IMR-90 (cell line): Measurements from ENCODE around the gene SLC15A2. TPM values are rescaled to one million over a fixed set of nuclear protein-coding genes. Genes with fewer than 3 reads are reported as not detected.
"Not testable (repeated sequence)": the region's sequence is repeated elsewhere in the genome, so short reads cannot be mapped to it uniquely, and the experiment has no call there.

Source experiments
- ATAC-seq: fragments of 200-7000 bp; cut with Tn5 transposase; 2 replicates; pipeline ENCODE4 v1.9.1; 2020; ENCODE audit warnings: low read depth, mild to moderate bottlenecking, moderate library complexity
- BruUV-seq: library from RNA; stranded (reverse); fragments of 400-500 nt; replicated peaks from 2 replicates; lab custom pipeline; 2021; lab: Mats Ljungman, UMichigan
- CTCF ChIA-PET: fragments of 300-600 bp; formaldehyde crosslinking; extraction: SDS; loops from one replicate; lab custom pipeline; 2021; ENCODE audit warnings: antibody characterized with exemption; lab: Yijun Ruan, JAX
- POLR2A ChIA-PET: fragments of 300-600 bp; sonication (Branson Sonifier 250); formaldehyde crosslinking; loops from one replicate; lab custom pipeline; 2022; ENCODE audit warnings: antibody characterized with exemption; ENCODE audit not compliant: unreplicated experiment; lab: Charles Lee
- DNase-seq: peaks from one replicate; pipeline ENCODE4 v3.0.0; 2013
- H2AFZ ChIP-seq: replicated peaks from 2 replicates; pipeline ENCODE3; 2013; ENCODE audit warnings: low read length, mild to moderate bottlenecking; ENCODE audit not compliant: poor library complexity
- H2AK5ac ChIP-seq: 2 replicates; pipeline ENCODE4 v1.6.1; 2013; ENCODE audit warnings: low read depth, low read length, inconsistent platforms
- H2AK9ac ChIP-seq: replicated peaks from 2 replicates; pipeline ENCODE3; 2013; ENCODE audit warnings: mild to moderate bottlenecking, low read depth, low read length, moderate library complexity; ENCODE audit not compliant: poor library complexity
- H2BK120ac ChIP-seq: 2 replicates; pipeline ENCODE4 v1.6.1; 2013; ENCODE audit warnings: low read depth, low read length, inconsistent platforms
- H2BK15ac ChIP-seq: 3 replicates; pipeline ENCODE4 v1.6.1; 2013; ENCODE audit warnings: low read depth, low read length, inconsistent platforms
- H2BK20ac ChIP-seq: 2 replicates; pipeline ENCODE4 v1.6.1; 2013; ENCODE audit warnings: low read depth, mild to moderate bottlenecking, inconsistent platforms, low read length, moderate library complexity
- H2BK5ac ChIP-seq: 2 replicates; pipeline ENCODE4 v1.6.1; 2013; ENCODE audit warnings: mild to moderate bottlenecking, low read depth, low read length, inconsistent platforms; ENCODE audit not compliant: poor library complexity, severe bottlenecking
- H3K14ac ChIP-seq: replicated peaks from 2 replicates; pipeline ENCODE4 v1.6.1; 2013; ENCODE audit warnings: low read depth, low read length, inconsistent platforms
- H3K18ac ChIP-seq: 2 replicates; pipeline ENCODE4 v1.6.1; 2013; ENCODE audit warnings: low read depth, low read length, control low read depth
- H3K23ac ChIP-seq: 2 replicates; pipeline ENCODE4 v1.6.1; 2013; ENCODE audit warnings: low read depth, low read length, inconsistent platforms
- H3K27ac ChIP-seq: 2 replicates; pipeline ENCODE4 v1.5.1; 2013; ENCODE audit warnings: mild to moderate bottlenecking, control low read depth, low read length; ENCODE audit not compliant: insufficient read depth
- H3K27me3 ChIP-seq: 2 replicates; pipeline ENCODE4 v1.6.1; 2013; ENCODE audit warnings: low read length; ENCODE audit not compliant: control insufficient read depth, insufficient read depth
- H3K36me3 ChIP-seq: 2 replicates; pipeline ENCODE4 v1.6.1; 2013; ENCODE audit warnings: low read length, mixed read lengths; ENCODE audit not compliant: control insufficient read depth, insufficient read depth
- H3K4ac ChIP-seq: 2 replicates; pipeline ENCODE4 v1.6.1; 2013; ENCODE audit warnings: low read depth, low read length, inconsistent platforms
- H3K4me1 ChIP-seq: 2 replicates; pipeline ENCODE4 v1.6.1; 2013; ENCODE audit warnings: low read length, mixed read lengths; ENCODE audit not compliant: control insufficient read depth, insufficient read depth
- H3K4me2 ChIP-seq: 2 replicates; pipeline ENCODE4 v1.6.1; 2013; ENCODE audit warnings: low read depth, mild to moderate bottlenecking, control low read depth, low read length, moderate library complexity
- H3K4me3 ChIP-seq: 2 replicates; pipeline ENCODE4 v1.5.1; 2013; ENCODE audit warnings: low read depth, mild to moderate bottlenecking, control low read depth, low read length, moderate library complexity; ENCODE audit not compliant: insufficient read depth
- H3K56ac ChIP-seq: 2 replicates; pipeline ENCODE4 v1.6.1; 2013; ENCODE audit warnings: low read length, inconsistent platforms; ENCODE audit not compliant: insufficient read depth; ENCODE audit errors: extremely low read depth
- H3K79me1 ChIP-seq, 2 experiments: 2 replicates each; pipeline ENCODE4 v1.6.1; 2013; ENCODE audit warnings: low read length in 2 of 2, inconsistent platforms in 1 of 2, low read depth in 1 of 2
- H3K9ac ChIP-seq: 2 replicates; pipeline ENCODE4 v1.6.1; 2013; ENCODE audit warnings: low read depth, low read length, control low read depth
- H3K9me1 ChIP-seq: 2 replicates; pipeline ENCODE4 v1.6.1; 2013; ENCODE audit warnings: low read length, inconsistent platforms; ENCODE audit not compliant: insufficient read depth
- H3K9me3 ChIP-seq: 2 replicates; pipeline ENCODE4 v1.6.1; 2013; ENCODE audit warnings: low read length; ENCODE audit not compliant: control insufficient read depth, insufficient read depth
- H4K20me1 ChIP-seq: 2 replicates; pipeline ENCODE4 v1.6.1; 2013; ENCODE audit warnings: low read length, inconsistent platforms; ENCODE audit not compliant: insufficient read depth
- H4K5ac ChIP-seq: 2 replicates; pipeline ENCODE4 v1.6.1; 2013; ENCODE audit warnings: mild to moderate bottlenecking, low read depth, low read length, control low read depth
- H4K8ac ChIP-seq, 2 experiments: 2 replicates each; pipeline ENCODE4 v1.6.1; 2013; ENCODE audit warnings: low read depth in 2 of 2, low read length in 2 of 2, control low read depth in 1 of 2, inconsistent platforms in 1 of 2
- H4K91ac ChIP-seq: 2 replicates; pipeline ENCODE4 v1.6.1; 2013; ENCODE audit warnings: low read depth, low read length, inconsistent platforms; ENCODE audit not compliant: insufficient read depth
- WGBS, 2 experiments: methylation state at CpG; one replicate each; pipeline versions ENCODE4 v1.1.5 to v1.1.7; 2013; ENCODE audit warnings: missing lambda C conversion rate in 2 of 2; ENCODE audit not compliant: insufficient read length in 1 of 2; ENCODE audit errors: extremely low coverage in 2 of 2; 5-methylcytosine and 5-hydroxymethylcytosine counted together
- dilution Hi-C: fragments of 300-500 bp; cut with HindIII; formaldehyde crosslinking; loops from one replicate; pipeline ENCODE4 v1.14.3; 2018; ENCODE audit warnings: low sequenced_read_pairs; ENCODE audit not compliant: unreplicated experiment
- in situ Hi-C: fragments of 300-500 bp; cut with MboI; formaldehyde crosslinking; loops from 3 replicates; pipeline ENCODE4 v1.14.3; 2019; ENCODE audit warnings: low sequenced_read_pairs, inconsistent platforms, mixed read lengths
- intact Hi-C: fragments of 100-400 bp; cut with micrococcal nuclease; formaldehyde crosslinking; loops from 2 replicates; pipeline ENCODE4 v1.10.0; 2022
- polyA plus RNA-seq, 3 experiments: library from polyadenylated mRNA; depleted of rRNA; stranded (reverse); fragments of >200 nt; gene quantifications; 2 replicates each; pipeline ENCODE4 v1.2.3, GENCODE V29; 2012; ENCODE audit warnings: low replicate concordance in 1 of 3
- total RNA-seq: library from RNA; depleted of rRNA; stranded (reverse); fragments of >200 nt; gene quantifications from 2 replicates; pipeline ENCODE4 v1.2.3, GENCODE V29; 2012

The SLC15A2 gene
- total and polyA plus RNA-seq, 2 of the 4 experiments (the other 2 are of a cell fraction): 0.18 to 0.31 TPM

- POLR2A ChIA-PET, in situ Hi-C loops: not testable (repeated sequence)
Measured at GRCh38 chr3:121863247-121863646, 31.0 kb upstream of the SLC15A2 start.

More at GRCh38 chr3:121863247-121863646, 31.0 kb upstream of the SLC15A2 start:
- H4K8ac ChIP-seq, H3K14ac ChIP-seq, H3K27me3 ChIP-seq, H2AK5ac ChIP-seq, H4K20me1 ChIP-seq, ATAC-seq, H3K27ac ChIP-seq, DNase-seq, CTCF ChIA-PET, H2BK15ac ChIP-seq, H3K4ac ChIP-seq, H3K4me3 ChIP-seq, H2BK5ac ChIP-seq, H3K79me1 ChIP-seq, H3K4me1 ChIP-seq, H3K56ac ChIP-seq, H3K9ac ChIP-seq, H3K9me1 ChIP-seq, intact Hi-C loops, H3K23ac ChIP-seq, H3K18ac ChIP-seq, dilution Hi-C loops, BruUV-seq, H3K4me2 ChIP-seq, H2AFZ ChIP-seq, H2BK20ac ChIP-seq, H3K9me3 ChIP-seq, H2AK9ac ChIP-seq, H2BK120ac ChIP-seq, H4K91ac ChIP-seq, H3K36me3 ChIP-seq, H4K5ac ChIP-seq: not testable (repeated sequence)
- WGBS, 2 experiments: 88% methylated on average over 5 of the region's 9 CpGs; no CpG with 5 or more reads in 1 of the 2 experiments
